ENCODE data around the gene ZNF679.

GRCh38 chr7:64181586-64181985 is 46.7 kb upstream of the ZNF679 start:
- TF ChIP-seq EZH2 (IDR thresholded peaks at IDR 0.05; ENCODE audit: insufficient read depth, low read length): no peak
- TF ChIP-seq, protein P1, sequence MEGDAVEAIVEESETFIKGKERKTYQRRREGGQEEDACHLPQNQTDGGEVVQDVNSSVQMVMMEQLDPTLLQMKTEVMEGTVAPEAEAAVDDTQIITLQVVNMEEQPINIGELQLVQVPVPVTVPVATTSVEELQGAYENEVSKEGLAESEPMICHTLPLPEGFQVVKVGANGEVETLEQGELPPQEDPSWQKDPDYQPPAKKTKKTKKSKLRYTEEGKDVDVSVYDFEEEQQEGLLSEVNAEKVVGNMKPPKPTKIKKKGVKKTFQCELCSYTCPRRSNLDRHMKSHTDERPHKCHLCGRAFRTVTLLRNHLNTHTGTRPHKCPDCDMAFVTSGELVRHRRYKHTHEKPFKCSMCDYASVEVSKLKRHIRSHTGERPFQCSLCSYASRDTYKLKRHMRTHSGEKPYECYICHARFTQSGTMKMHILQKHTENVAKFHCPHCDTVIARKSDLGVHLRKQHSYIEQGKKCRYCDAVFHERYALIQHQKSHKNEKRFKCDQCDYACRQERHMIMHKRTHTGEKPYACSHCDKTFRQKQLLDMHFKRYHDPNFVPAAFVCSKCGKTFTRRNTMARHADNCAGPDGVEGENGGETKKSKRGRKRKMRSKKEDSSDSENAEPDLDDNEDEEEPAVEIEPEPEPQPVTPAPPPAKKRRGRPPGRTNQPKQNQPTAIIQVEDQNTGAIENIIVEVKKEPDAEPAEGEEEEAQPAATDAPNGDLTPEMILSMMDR (IDR thresholded peaks at IDR 0.05; ENCODE audit: insufficient read depth, low read depth, low read length): no peak
